ENCODE data around the gene POLE2.
"Not testable (repeated sequence)": the region's sequence is repeated elsewhere in the genome, so short reads cannot be mapped to it uniquely, and the experiment has no call there.

POLE2 gene

DNA sequence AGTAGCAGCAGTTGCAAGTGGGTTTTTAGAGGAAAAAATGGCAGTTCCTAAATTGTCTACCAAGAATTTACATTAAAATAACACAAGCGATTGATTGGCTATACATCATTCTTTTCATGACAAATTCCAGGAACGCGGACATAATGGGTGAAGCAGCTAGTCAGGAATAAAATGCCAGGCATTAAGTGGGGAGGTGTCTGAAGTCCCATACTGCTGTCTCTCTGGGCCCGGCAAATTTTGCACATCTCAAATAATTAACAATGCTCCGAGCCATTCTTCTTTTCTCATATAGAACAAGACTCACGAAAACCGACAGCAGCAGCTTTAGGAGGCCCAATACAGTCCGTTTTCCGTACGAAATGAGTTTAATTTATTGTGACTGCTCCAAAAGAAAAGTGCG is 68.3 kb downstream of the POLE2 start:
- DNase-seq, result no peak
- TF ChIP-seq POLR2A (IDR thresholded peaks at IDR 0.05; ENCODE audit: low read length) (no peak), GATA1 (IDR thresholded peaks at IDR 0.05; ENCODE audit: low read depth, low read length) (no peak)

GRCh38 chr14:49619273-49619672 is 68.7 kb downstream of the POLE2 start:
- DNase-seq, result not testable (repeated sequence)

- DNase-seq, result no peak
- no peak for TF ChIP-seq POLR2A (IDR thresholded peaks at IDR 0.05; ENCODE audit: low read length)
- no peak for TF ChIP-seq GATA1 (IDR thresholded peaks at IDR 0.05; ENCODE audit: low read depth, low read length)
Observed at GRCh38 chr14:49617852-49618519, 70.0 kb downstream of the POLE2 start.

DNA sequence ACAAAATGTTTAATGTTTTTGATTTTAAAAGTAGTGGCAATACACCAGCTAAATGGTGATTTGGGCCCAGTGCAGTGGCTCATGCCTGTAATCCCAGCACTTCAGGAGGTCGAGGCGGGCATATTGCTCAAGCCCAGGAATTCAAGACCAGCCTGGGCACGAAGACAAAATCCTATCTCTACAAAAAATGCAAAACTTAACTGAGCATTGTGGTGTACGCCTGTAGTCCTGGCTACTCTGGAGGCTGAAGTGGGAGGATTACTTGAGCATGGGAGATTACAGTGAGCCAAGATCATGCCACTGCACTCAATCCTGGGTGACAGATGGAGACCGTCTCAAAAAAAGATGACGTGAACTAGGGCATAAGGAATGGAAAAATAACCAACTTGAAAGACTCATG is 72.2 kb downstream of the POLE2 start:
- TF ChIP-seq GATA1 (IDR thresholded peaks at IDR 0.05; ENCODE audit: low read depth, low read length) (no peak), POLR2A (IDR thresholded peaks at IDR 0.05; ENCODE audit: low read length) (no peak)
- peak in 1 of 2 experiments; percentile 68 for DNase-seq

DNA sequence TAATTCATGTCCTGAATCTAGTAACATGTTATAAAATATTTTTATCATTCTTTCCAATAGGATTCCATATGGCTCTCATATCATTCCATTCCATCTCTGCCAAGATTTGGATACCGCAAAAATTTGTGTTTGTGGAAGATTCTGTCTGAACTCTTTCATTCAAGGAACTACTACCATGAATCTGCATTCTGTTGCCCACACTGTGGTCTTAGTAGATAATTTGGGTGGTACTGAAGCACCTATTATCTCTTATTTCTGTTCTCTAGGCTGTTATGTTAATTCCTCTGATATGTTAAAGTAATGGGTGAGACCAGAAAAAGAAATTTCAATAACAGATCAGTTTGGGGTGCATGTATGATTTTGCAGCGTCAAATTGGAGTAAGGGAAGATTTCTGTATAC is 73.8 kb downstream of the POLE2 start:
- TF ChIP-seq GATA1 (IDR thresholded peaks at IDR 0.05; ENCODE audit: low read depth, low read length) (no peak), POLR2A (IDR thresholded peaks at IDR 0.05; ENCODE audit: low read length) (no peak)
- peak; percentile 58 to 83 for DNase-seq

- no peak for TF ChIP-seq GATA1 (IDR thresholded peaks at IDR 0.05; ENCODE audit: low read depth, low read length)
- no peak for TF ChIP-seq POLR2A (IDR thresholded peaks at IDR 0.05; ENCODE audit: low read length)
- DNase-seq, result no peak
Observed at GRCh38 chr14:49612671-49613070, 75.3 kb downstream of the POLE2 start.

- no peak for TF ChIP-seq POLR2A (IDR thresholded peaks at IDR 0.05; ENCODE audit: low read length)
- TF ChIP-seq GATA1 (IDR thresholded peaks at IDR 0.05; ENCODE audit: low read depth, low read length), result no peak
- DNase-seq, result no peak
Observed at GRCh38 chr14:49612251-49612650, 75.8 kb downstream of the POLE2 start.

GRCh38 chr14:49607583-49607982 is 80.4 kb downstream of the POLE2 start:
- DNase-seq, result no peak
- TF ChIP-seq POLR2A (IDR thresholded peaks at IDR 0.05; ENCODE audit: low read length), result no peak
- TF ChIP-seq GATA1 (IDR thresholded peaks at IDR 0.05; ENCODE audit: low read depth, low read length), result no peak

GRCh38 chr14:49598485-49599300 is 89.3 kb downstream of the POLE2 start, which contains the start of gene LRR1:
Gene LRR1 (plus strand): TSS chr14:49598940. CDS start chr14:49599021, 81 bp downstream.
- DNase-seq, result peak; percentile 89 to 94

DNA sequence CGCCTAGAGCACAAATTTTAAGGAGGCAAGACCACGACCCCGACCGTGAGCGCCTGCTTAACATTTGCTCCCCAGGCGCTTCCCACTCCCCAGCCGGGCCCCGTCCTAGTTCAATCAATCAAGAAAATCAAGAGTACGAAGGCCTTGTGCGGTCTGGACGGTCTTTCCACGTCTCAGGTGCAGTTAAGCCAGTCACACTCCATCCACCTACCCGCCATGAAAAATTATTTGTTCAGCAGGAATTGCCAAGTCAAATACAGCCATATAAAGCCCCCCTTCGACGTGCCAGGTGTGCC is 89.9 kb downstream of the POLE2 start:
- no peak for TF ChIP-seq POLR2A (IDR thresholded peaks at IDR 0.05; ENCODE audit: low read length)
- no peak for TF ChIP-seq GATA1 (IDR thresholded peaks at IDR 0.05; ENCODE audit: low read depth, low read length)
- DNase-seq, result peak in 1 of 2 experiments; percentile 70

More at GRCh38 chr14:49598485-49599300, 89.3 kb downstream of the POLE2 start, which contains the start of gene LRR1:
- TF ChIP-seq GATA1 (IDR thresholded peaks at IDR 0.05; ENCODE audit: low read depth, low read length) (no peak), POLR2A (IDR thresholded peaks at IDR 0.05; ENCODE audit: low read length) (peak; percentile 97)

GRCh38 chr14:49594347-49595091 is 93.5 kb downstream of the POLE2 start:
- TF ChIP-seq POLR2A (IDR thresholded peaks at IDR 0.05; ENCODE audit: low read length), result peak; percentile 82
- no peak for TF ChIP-seq GATA1 (IDR thresholded peaks at IDR 0.05; ENCODE audit: low read depth, low read length)
- DNase-seq, result peak; percentile 89 to 96
